ENCODE data around the gene COL24A1.
"Not testable (repeated sequence)": the region's sequence is repeated elsewhere in the genome, so short reads cannot be mapped to it uniquely, and the experiment has no call there.

COL24A1 gene

DNA sequence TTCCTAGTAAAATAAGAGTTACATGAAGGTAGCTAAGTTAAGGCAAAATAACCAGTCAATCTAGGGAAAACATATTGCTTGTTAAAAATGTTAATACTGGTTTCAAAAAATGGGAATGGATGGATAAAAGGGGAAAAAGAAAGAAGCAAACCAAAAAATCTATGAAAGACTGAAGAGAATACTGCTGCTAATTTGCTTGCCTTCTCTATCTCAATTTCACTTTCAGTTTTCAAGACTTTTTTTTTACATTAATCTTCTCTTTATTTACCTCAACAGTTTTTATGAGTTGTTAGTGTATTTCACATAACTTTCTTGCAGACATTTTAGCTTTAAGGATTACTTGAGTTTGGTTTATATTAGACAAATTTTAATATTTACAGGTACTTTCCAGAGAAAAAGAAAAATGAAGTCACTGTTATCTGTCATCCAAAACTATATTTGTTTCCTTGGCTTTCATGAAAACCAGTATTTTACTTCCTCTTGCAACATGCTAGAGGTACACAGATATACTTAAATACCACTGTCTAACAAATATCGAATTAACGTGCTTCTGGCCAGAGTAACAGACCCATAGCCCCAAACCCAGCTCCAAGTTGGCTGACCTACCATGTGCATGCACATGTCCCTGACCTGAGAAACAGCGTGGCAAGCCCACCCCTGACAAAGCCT is 70.7 kb downstream of the COL24A1 start:
- in situ Hi-C loops (cut with HindIII; ENCODE audit: low sequenced_read_pairs), result no loop called here

- in situ Hi-C loops (cut with HindIII; ENCODE audit: low sequenced_read_pairs), result no loop called here
These were observed 71.6 kb downstream of the COL24A1 start for GRCh38 chr1:86084998-86085397.

DNA sequence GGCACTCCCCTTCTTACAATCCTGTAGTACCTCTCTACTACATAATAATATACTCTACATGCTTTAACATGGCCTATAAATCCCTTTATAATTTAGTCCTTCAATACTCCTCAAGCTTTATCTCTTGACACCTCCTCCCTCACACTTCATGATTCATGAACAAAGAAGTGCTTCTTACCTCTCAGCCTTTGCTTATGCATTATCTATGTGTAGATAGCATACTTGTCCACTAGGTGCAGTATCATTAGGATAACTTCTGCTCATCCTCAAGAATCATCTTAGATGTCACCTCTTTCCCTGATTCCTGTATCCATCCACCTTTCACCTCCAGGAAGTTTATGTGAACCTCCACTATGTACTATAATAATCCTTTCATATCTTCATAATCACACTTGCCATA is 74.4 kb downstream of the COL24A1 start:
- in situ Hi-C loops (cut with HindIII; ENCODE audit: low sequenced_read_pairs), result no loop called here

- in situ Hi-C loops (cut with HindIII; ENCODE audit: low sequenced_read_pairs), result not testable (repeated sequence)
These were observed 84.1 kb downstream of the COL24A1 start for GRCh38 chr1:86072474-86072873.

DNA sequence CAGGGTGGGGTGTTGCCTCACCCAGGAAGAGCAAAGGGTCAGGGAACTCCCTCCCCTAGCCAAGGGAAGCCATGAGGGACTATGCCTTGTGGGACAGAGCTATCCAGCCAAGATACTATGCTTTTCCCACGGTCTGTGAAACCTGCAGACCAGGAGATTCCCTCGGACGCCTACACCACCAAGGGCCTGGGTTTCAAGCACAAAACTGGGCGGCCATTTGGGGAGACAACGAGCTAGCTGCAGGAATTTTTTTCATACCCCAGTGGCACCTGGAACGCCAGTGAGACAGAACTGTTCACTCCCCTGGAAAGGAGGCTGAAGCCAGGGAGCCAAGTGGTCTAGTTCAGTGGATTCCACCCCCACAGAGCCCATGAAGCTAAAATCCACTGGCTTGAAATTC is 84.7 kb downstream of the COL24A1 start:
- in situ Hi-C loops (cut with HindIII; ENCODE audit: low sequenced_read_pairs), result not testable (repeated sequence)

GRCh38 chr1:86069757-86070145 is 86.8 kb downstream of the COL24A1 start:
- in situ Hi-C loops (cut with HindIII; ENCODE audit: low sequenced_read_pairs), result no loop called here

DNA sequence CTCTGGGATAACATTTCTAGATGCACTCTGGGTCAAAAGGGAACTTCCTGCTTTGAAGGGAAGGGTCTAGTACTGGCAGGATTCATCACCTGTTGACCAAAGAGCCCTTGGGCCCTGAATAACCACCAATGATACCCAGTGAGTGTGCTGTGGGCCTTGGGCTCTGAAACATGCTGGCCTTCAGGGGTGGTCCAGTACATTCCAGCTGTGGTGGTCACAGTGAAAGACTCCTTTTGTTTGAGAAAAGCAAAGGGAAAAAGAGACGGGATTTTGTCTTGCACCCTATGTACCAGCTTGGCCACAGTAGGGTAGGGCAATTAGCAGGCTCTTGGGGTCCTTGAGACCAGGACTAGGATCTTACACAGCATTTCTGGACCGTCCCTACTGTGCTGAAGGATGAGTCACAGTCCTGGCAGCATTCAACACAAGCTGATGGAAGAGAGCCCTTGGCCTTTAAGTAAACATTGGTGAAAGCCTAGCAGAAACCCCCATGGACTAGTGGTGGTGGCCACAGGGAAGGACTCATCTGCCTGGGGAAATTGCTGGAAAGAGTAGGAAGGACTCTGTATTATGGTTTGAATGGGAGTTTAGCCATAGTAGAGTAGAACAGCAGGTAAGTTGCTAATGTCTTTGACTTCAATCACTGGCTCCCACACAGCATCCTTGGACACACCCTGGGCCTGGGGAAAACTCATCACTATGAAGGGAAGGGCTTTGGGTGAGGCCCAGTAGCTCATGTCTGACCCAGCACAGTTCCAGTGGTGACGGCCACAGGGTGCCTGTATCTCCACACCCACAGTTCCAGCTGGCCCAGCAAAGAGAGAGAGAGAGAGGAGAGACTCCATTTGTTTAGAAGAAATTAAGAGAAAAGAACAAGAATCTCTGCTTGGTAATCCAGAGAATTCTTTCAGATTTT is 87.5 kb downstream of the COL24A1 start:
- in situ Hi-C loops (cut with HindIII; ENCODE audit: low sequenced_read_pairs), result no loop called here

DNA sequence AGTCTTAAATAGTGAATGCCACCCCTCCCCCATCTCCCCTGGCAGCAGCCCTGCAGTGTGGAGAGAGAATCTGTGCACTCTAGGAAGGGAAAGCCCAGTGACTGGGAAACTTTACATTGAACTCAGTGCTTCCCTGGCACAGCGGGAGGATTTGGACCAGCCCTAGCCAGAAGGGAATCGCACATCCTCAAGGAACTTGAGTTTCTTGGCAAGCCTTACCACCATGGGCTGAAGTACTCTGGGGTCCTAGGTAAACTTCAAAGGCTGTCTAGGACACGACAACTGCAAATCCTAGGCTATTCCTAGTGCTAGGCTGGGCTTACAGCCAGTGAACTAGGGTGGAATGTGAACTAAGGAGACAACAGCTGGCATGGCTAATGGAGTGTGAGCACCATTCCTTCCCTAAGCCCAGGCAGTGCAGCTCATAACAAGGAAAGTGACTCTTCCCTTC is 88.3 kb downstream of the COL24A1 start:
- in situ Hi-C loops (cut with HindIII; ENCODE audit: low sequenced_read_pairs), result no loop called here

DNA sequence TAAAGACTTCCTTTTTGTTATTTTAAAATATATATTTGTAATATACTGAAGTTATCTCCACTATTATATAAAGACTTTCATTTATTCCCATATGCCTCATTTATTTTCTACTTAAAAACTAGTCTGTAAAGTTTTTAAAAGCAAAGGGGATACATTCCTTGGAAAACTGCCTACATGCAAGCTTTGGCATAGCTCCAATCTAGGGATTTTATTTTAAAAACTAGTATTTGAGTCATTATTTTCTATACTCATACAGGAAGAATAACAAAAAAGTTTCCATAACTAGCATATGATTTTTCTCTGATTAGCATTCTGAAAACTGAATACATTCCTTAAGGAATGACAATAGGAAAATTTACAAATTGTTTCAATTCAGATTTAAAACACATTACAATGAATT is 88.9 kb downstream of the COL24A1 start:
- in situ Hi-C loops (cut with HindIII; ENCODE audit: low sequenced_read_pairs), result no loop called here

- in situ Hi-C loops (cut with HindIII; ENCODE audit: low sequenced_read_pairs), result no loop called here
These were observed 91.7 kb downstream of the COL24A1 start for GRCh38 chr1:86064899-86065298.

GRCh38 chr1:86063721-86064120 is 92.9 kb downstream of the COL24A1 start:
- in situ Hi-C loops (cut with HindIII; ENCODE audit: low sequenced_read_pairs), result no loop called here

- in situ Hi-C loops (cut with HindIII; ENCODE audit: low sequenced_read_pairs), result no loop called here
These were observed 94.1 kb downstream of the COL24A1 start for GRCh38 chr1:86062453-86062852.

- in situ Hi-C loops (cut with HindIII; ENCODE audit: low sequenced_read_pairs), result no loop called here
These were observed 95.0 kb downstream of the COL24A1 start for GRCh38 chr1:86061551-86061990.

DNA sequence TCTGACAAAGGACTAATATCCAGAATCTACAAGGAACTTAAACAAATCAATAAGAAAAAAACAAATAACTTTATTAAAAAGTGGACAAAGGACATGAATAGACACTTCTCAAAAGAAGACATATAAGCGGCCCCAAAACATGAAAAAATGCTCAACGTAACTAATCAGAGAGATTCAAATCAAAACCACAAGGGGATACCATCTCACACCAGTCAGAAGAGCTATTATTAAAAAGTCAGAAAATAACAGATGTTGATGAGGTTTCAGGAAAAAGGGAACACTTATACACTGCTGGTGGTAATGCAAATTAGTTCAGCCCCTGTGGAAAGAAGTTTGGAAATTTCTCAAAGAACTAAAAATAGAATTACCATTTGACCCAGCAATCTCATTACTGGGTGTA is 102.2 kb downstream of the COL24A1 start:
- in situ Hi-C loops (cut with HindIII; ENCODE audit: low sequenced_read_pairs), result no loop called here

DNA sequence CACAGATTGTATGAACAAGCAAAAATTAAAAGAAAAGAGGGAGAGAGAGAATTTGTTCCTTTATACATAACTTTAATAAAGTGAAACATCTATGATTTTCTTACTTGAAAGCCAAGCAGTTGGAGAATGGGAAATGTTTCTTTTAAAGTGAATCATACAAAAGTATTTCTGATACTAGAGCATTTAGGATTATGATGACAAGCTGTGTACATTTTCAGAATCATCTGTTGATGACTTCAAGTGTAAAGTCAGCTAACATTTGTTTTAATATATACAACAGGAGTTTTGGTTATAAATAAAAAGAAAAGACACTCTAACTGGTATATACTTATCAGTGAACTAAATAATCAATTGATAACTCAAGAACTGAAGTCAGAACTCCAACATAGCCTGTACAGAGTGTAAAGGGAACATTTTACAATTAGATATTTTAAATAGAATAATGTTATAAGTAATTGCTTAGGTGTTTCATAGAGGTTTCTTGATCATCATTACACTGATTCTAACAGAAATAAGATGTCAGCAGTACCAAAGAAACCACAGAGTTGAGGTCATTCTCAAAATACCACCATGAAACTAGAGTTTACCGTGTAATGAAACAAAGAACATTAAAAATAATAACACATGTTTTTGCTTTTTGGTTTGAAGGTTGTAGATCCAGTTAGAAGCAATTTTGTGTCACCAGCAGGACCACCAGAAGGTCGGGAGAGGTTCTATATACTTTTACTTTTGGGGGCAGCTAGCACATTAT is 103.4 kb downstream of the COL24A1 start:
- in situ Hi-C loops (cut with HindIII; ENCODE audit: low sequenced_read_pairs), result no loop called here

- in situ Hi-C loops (cut with HindIII; ENCODE audit: low sequenced_read_pairs), result no loop called here
These were observed 121.5 kb downstream of the COL24A1 start for GRCh38 chr1:86035101-86035500.

GRCh38 chr1:86030180-86030579 is 126.4 kb downstream of the COL24A1 start:
- in situ Hi-C loops (cut with HindIII; ENCODE audit: low sequenced_read_pairs), result no loop called here

- in situ Hi-C loops (cut with HindIII; ENCODE audit: low sequenced_read_pairs), result no loop called here
These were observed 138.2 kb downstream of the COL24A1 start for GRCh38 chr1:86018283-86018923.

DNA sequence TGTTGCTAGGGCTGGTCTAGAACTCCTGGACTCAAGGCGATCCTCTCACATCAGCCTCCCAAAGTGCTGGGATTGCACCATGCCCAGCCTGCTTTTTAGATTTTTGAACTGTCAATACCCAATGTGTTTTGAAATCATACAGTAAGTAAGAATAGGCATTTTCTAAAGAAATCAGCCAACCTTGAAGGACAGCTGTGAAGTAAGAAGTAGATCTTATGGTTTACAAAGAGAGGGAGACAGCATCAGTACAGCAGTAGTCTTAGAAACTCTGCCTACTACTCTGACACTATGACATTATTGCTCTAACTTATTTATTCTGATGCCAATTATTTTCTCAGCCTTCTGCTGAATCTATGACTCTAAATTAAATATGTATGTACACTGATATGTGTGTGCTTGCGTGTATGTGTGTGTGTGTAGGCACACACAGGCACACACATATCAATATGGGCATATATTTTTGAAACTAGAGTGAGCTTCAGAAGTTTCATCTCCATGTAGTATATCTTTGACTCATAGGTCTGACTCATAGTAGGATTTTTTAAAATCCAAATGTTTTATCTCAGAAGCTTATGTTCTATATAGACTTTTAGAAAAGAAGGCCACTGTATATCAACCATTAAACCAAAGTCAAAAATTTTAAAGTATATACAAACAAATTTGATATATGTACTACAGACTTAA is 140.4 kb downstream of the COL24A1 start:
- in situ Hi-C loops (cut with HindIII; ENCODE audit: low sequenced_read_pairs), result no loop called here

DNA sequence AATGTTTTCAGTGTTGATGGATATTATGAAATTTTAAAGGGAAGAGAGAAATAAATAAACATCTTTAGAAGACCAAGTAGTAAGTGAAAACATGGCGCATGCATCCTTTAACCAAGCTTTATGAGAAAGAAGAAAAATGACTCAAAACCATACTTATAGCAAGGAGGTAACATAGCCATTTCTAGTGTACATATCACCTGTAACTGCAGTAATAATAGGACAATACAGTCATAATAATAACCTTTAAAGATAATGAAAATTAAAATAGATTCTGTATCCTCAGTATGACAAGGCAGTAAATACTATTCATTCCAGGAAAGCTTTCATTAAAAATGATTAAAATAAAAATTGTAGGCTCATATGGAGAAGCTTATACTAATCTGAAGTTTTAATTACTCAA is 141.2 kb downstream of the COL24A1 start:
- in situ Hi-C loops (cut with HindIII; ENCODE audit: low sequenced_read_pairs), result no loop called here
